OCI-LY3 (cell line): ENCODE data around the gene KLHL20.

ENCODE experiments used
- H2AFZ ChIP-seq: fragments of 200-600, 300-600 bp; shearing (Covaris generic); 2 replicates; pipeline ENCODE4 v1.6.0; 2014; ENCODE audit warnings: antibody characterized with exemption, low read depth, low read length
- H3K27ac ChIP-seq: fragments of 200-600, 300-600 bp; sonication (generic); 2 replicates; pipeline ENCODE4 v1.5.1; 2014; ENCODE audit warnings: mild to moderate bottlenecking, low read length, moderate library complexity, mixed read lengths
- H3K27me3 ChIP-seq: fragments of 200-600, 300-600 bp; sonication (generic); 2 replicates; pipeline ENCODE4 v1.6.1; 2014; ENCODE audit warnings: low read depth, low read length, mixed read lengths
- H3K36me3 ChIP-seq: fragments of 200-600, 300-600 bp; sonication (generic); replicated peaks from 2 replicates; pipeline ENCODE3; 2014; ENCODE audit warnings: low read depth, low read length, mixed read lengths
- H3K4me1 ChIP-seq: fragments of 300-600, 200-600 bp; sonication (generic); 2 replicates; pipeline ENCODE4 v1.6.1; 2014; ENCODE audit warnings: low read length, mixed read lengths
- H3K4me2 ChIP-seq: fragments of 200-600, 300-600 bp; sonication (generic); 2 replicates; pipeline ENCODE4 v1.6.1; 2014; ENCODE audit warnings: low read length, mixed read lengths
- H3K4me3 ChIP-seq: fragments of 300-600, 200-600 bp; sonication (generic); 2 replicates; pipeline ENCODE4 v1.5.1; 2014; ENCODE audit warnings: antibody characterized with exemption, mild to moderate bottlenecking, low read length, moderate library complexity
- H3K79me2 ChIP-seq: fragments of 300-600, 200-600 bp; shearing (Covaris generic); 2 replicates; pipeline ENCODE4 v1.6.1; 2014; ENCODE audit warnings: mild to moderate bottlenecking, low read length, mixed read lengths
- H3K9ac ChIP-seq: fragments of 300-600, 200-600 bp; shearing (Covaris generic); 2 replicates; pipeline ENCODE4 v1.6.0; 2014; ENCODE audit warnings: mild to moderate bottlenecking, low read length, moderate library complexity
- H3K9me3 ChIP-seq: fragments of 200-600, 300-600 bp; shearing (Covaris generic); 2 replicates; pipeline ENCODE4 v1.6.1; 2014; ENCODE audit warnings: low read length, mixed read lengths; ENCODE audit not compliant: insufficient read depth
- H4K20me1 ChIP-seq: fragments of 200-600, 300-600 bp; sonication (generic); 2 replicates; pipeline ENCODE4 v1.6.1; 2016; ENCODE audit warnings: low read length, mixed read lengths; ENCODE audit not compliant: insufficient read depth
- EZH2phosphoT487 ChIP-seq: fragments of 200-600 bp; shearing (Covaris generic); IDR thresholded peaks from 2 replicates; pipeline ENCODE4 v1.6.1; 2018; ENCODE audit warnings: antibody characterized with exemption, mixed run types, low read depth
- TF ChIP-seq, protein P1 (sequence below): fragments of 200-600, 300-600 bp; sonication (generic); IDR thresholded peaks from 2 replicates; pipeline ENCODE4 v1.5.1; 2014; ENCODE audit warnings: antibody characterized with exemption, low read length, low read depth

Gene KLHL20

GRCh38 chr1:173818459-173818858, 103.7 kb downstream of the KLHL20 start:
- peaks cover 89% of the 10 kb centered on the region for H3K79me2 ChIP-seq
- TF ChIP-seq EZH2phosphoT487 = no peak
- TF ChIP-seq, protein P1, sequence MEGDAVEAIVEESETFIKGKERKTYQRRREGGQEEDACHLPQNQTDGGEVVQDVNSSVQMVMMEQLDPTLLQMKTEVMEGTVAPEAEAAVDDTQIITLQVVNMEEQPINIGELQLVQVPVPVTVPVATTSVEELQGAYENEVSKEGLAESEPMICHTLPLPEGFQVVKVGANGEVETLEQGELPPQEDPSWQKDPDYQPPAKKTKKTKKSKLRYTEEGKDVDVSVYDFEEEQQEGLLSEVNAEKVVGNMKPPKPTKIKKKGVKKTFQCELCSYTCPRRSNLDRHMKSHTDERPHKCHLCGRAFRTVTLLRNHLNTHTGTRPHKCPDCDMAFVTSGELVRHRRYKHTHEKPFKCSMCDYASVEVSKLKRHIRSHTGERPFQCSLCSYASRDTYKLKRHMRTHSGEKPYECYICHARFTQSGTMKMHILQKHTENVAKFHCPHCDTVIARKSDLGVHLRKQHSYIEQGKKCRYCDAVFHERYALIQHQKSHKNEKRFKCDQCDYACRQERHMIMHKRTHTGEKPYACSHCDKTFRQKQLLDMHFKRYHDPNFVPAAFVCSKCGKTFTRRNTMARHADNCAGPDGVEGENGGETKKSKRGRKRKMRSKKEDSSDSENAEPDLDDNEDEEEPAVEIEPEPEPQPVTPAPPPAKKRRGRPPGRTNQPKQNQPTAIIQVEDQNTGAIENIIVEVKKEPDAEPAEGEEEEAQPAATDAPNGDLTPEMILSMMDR = no peak
- H3K27me3 ChIP-seq = no peaks in the 10 kb centered on the region
- H3K9ac ChIP-seq = no peak overlapping the region
- no peak overlapping the region for H3K4me3 ChIP-seq
- H2AFZ ChIP-seq = no peak overlapping the region
- no peaks in the 10 kb centered on the region for H3K9me3 ChIP-seq
- H4K20me1 ChIP-seq = peaks cover 3% of the 10 kb centered on the region
- H3K36me3 ChIP-seq = peaks cover 22% of the 10 kb centered on the region
- H3K27ac ChIP-seq = no peak overlapping the region
- no peak overlapping the region for H3K4me2 ChIP-seq
- H3K4me1 ChIP-seq = peaks cover 12% of the 10 kb centered on the region

- TF ChIP-seq, protein P1 = no peak
- no peak for TF ChIP-seq EZH2phosphoT487
- Histone ChIP-seq H3K79me2 (peaks cover 82% of the 10 kb centered on the region), H4K20me1 (peaks cover 3% of the 10 kb centered on the region), H3K9ac (no peak overlapping the region), H3K4me1 (peaks cover 18% of the 10 kb centered on the region), H3K4me2 (no peak overlapping the region), H3K27me3 (no peaks in the 10 kb centered on the region), H3K9me3 (no peaks in the 10 kb centered on the region), H3K36me3 (peaks cover 22% of the 10 kb centered on the region), H2AFZ (no peak overlapping the region), H3K4me3 (no peak overlapping the region), H3K27ac (no peak overlapping the region)
These were observed 106.9 kb downstream of the KLHL20 start for GRCh38 chr1:173821680-173822079.

DNA sequence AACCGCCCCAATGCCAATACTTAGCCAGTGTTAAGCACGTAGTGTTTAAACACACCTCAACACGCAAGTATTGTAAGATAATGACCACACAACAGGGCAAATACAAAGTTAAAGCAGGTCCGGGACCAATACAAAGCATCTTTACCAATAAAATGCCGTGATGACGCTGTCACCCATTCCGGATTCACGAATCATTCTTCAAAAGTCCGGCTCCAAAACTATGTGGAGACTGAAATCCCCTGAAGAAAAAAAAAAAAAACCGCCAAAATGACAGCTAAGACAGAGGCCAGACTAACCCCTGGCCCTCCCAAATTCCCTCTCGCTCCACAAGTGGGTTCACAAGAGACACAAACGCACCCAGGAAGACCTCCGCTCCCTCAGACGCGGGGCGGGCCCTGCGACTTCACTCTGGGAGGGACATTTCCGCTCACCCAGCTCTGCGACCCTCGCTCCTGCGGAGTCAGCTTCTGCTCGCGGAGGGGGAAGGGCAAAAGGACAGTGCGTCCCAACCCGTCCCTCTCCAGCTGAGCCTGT, 109.1 kb downstream of the KLHL20 start:
- no peak for TF ChIP-seq EZH2phosphoT487
- TF ChIP-seq, protein P1 = no peak
- no peaks in the 10 kb centered on the region; the same call in 1 of the 2 replicates for H4K20me1 ChIP-seq
- no peaks in the 10 kb centered on the region for H3K27me3 ChIP-seq
- peaks cover 15% of the 10 kb centered on the region for H3K36me3 ChIP-seq
- H3K4me2 ChIP-seq = peak overlapping the region; percentile 94
- peak overlapping the region; percentile 91 for H3K4me3 ChIP-seq
- peaks cover 29% of the 10 kb centered on the region for H3K4me1 ChIP-seq
- H3K9ac ChIP-seq = peak overlapping the region; percentile 91
- H3K27ac ChIP-seq = peak overlapping the region; percentile 83
- H3K79me2 ChIP-seq = peaks cover 70% of the 10 kb centered on the region
- no peaks in the 10 kb centered on the region for H3K9me3 ChIP-seq
- H2AFZ ChIP-seq = peak overlapping the region; percentile 71

DNA sequence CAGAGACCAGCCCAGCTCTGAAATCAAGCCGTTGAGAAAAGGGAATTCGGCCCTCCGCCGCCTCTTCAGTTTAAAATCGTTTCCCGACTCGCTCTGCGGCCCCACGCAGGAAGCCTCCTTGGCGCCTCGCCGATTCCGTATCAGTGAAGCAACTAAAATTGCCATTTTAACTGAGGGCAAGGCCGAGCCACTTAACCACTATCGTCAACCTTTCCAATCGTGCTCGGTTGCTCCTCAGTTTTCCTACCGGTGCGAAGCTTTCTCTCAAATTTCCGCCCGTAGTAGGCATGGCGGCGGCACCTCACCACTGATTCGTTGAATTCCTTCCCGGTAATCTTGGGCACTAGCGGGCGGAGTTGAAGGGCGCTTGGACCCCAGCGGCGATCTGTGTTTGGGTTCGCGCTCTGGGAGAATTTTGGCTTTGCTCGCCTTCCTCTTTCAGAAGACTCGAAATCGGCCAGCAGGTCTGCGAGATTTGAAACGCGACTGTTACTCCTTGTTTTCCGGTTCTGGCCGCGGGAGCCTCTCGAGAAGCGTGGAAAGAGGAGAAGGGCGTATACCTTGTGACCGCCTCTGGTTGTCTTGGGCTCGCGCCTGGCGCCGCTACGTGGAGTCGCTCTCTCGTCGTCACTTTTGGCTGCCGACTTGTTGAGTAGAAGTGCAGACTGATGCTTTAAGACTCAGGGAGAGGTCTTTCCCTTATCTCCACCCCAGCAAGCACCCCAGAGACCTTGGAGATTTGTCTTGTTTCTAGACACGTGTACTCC, 109.7 kb downstream of the KLHL20 start, which contains the start of the genes CENPL and DARS2:
Gene CENPL, minus strand, starts transcription at position 569 of the 767 bp plus-strand sequence. CDS start 13,584 bp downstream, outside the sequence.
Gene DARS2, plus strand, starts transcription at position 359 of the 767 bp plus-strand sequence. CDS start 557 bp downstream, outside the sequence.
- TF ChIP-seq, protein P1 = no peak
- Histone ChIP-seq H3K4me1 (peaks cover 29% of the 10 kb centered on the region), H3K4me2 (peak within 1 kb of the TSS; percentile 94), H3K27me3 (no peaks in the 10 kb centered on the region), H3K27ac (peak within 1 kb of the TSS; percentile 83), H4K20me1 (no peaks in the 10 kb centered on the region; the same call in 1 of the 2 replicates), H3K36me3 (peaks cover 13% of the 10 kb centered on the region), H3K9me3 (no peaks in the 10 kb centered on the region), H3K79me2 (peaks cover 64% of the 10 kb centered on the region), H3K4me3 (peak within 1 kb of the TSS; percentile 91), H3K9ac (peak within 1 kb of the TSS; percentile 91), H2AFZ (peak within 1 kb of the TSS; percentile 87)
